Neural cell (in vitro differentiated cells): ENCODE measurements around the gene ZBTB24. TPM values are rescaled to one million over a fixed set of nuclear protein-coding genes. Genes with fewer than 3 reads are reported as not detected.

ENCODE experiments used
- H2AFZ ChIP-seq: fragments of 200-600, 300-800 bp; sonication (generic), shearing (Covaris generic); 2 replicates; pipeline ENCODE4 v1.6.0; 2014; ENCODE audit warnings: low read depth, mild to moderate bottlenecking, antibody characterized with exemption, low read length, moderate library complexity
- H3F3A ChIP-seq: fragments of 200-600 bp; shearing (Covaris generic); 2 replicates; pipeline ENCODE4 v1.6.1; 2016; ENCODE audit warnings: mild to moderate bottlenecking, moderate library complexity, mixed read lengths, antibody characterized with exemption, low read length; ENCODE audit not compliant: insufficient read depth, poor library complexity, severe bottlenecking
- H3K27ac ChIP-seq: fragments of 200-600, 300-800 bp; sonication (generic), shearing (Covaris generic); 2 replicates; pipeline ENCODE4 v1.5.1; 2014; ENCODE audit warnings: mild to moderate bottlenecking, low read length, moderate library complexity
- H3K27me3 ChIP-seq: fragments of 300-800, 200-600 bp; sonication (generic), shearing (Covaris generic); 2 replicates; pipeline ENCODE4 v1.6.0; 2014; ENCODE audit warnings: mild to moderate bottlenecking, low read depth, low read length, moderate library complexity; ENCODE audit not compliant: insufficient read depth
- H3K36me3 ChIP-seq: fragments of 300-800, 200-600 bp; sonication (generic), shearing (Covaris generic); 2 replicates; pipeline ENCODE4 v1.5.1; 2014; ENCODE audit warnings: mild to moderate bottlenecking, antibody characterized with exemption, low read length, moderate library complexity; ENCODE audit not compliant: insufficient read depth
- H3K4me2 ChIP-seq: fragments of 300-800, 200-600 bp; sonication (generic), shearing (Covaris generic); 2 replicates; pipeline ENCODE4 v1.6.0; 2014; ENCODE audit warnings: mild to moderate bottlenecking, low read length
- H3K4me3 ChIP-seq: fragments of 300-800, 200-600 bp; sonication (generic), shearing (Covaris generic); 2 replicates; pipeline ENCODE4 v1.5.1; 2014; ENCODE audit warnings: mild to moderate bottlenecking, low read length, moderate library complexity
- H3K79me2 ChIP-seq: fragments of 200-600 bp; shearing (Covaris generic); replicated peaks from 2 replicates; pipeline ENCODE4 v1.6.0; 2014; ENCODE audit warnings: mild to moderate bottlenecking, low read length, moderate library complexity; ENCODE audit not compliant: insufficient read depth
- H3K9ac ChIP-seq: fragments of 300-800, 200-600 bp; sonication (generic), shearing (Covaris generic); 2 replicates; pipeline ENCODE4 v1.6.1; 2016; ENCODE audit warnings: mild to moderate bottlenecking, low read length, mixed read lengths
- H3K9me2 ChIP-seq: fragments of 200-600 bp; shearing (Covaris generic); 2 replicates; pipeline ENCODE4 v1.6.1; 2016; ENCODE audit warnings: mild to moderate bottlenecking, low read length, mixed read lengths; ENCODE audit not compliant: insufficient read depth
- H3K9me3 ChIP-seq: fragments of 200-600, 300-800 bp; sonication (generic), shearing (Covaris generic); 2 replicates; pipeline ENCODE4 v1.6.1; 2016; ENCODE audit warnings: mild to moderate bottlenecking, mixed run types, low read length, moderate library complexity, mixed read lengths
- H4K20me1 ChIP-seq: fragments of 200-600 bp; shearing (Covaris generic); 2 replicates; pipeline ENCODE4 v1.6.1; 2016; ENCODE audit warnings: mild to moderate bottlenecking, mixed run types; ENCODE audit not compliant: insufficient read depth
- EP300 ChIP-seq: fragments of 450-650 bp; conservative IDR thresholded peaks from 2 replicates; pipeline ENCODE4 v1.6.1; 2014; ENCODE audit warnings: antibody characterized with exemption, mild to moderate bottlenecking, moderate library complexity; ENCODE audit not compliant: poor library complexity, severe bottlenecking
- EZH2 ChIP-seq: fragments of 200-600, 300-800 bp; shearing (Covaris generic), sonication (generic); IDR thresholded peaks from 2 replicates; pipeline ENCODE4 v1.6.1; 2014; ENCODE audit warnings: antibody characterized with exemption, low read length, borderline replicate concordance, mild to moderate bottlenecking; ENCODE audit not compliant: insufficient read depth, poor library complexity, severe bottlenecking
- MXI1 ChIP-seq: fragments of 450-650 bp; conservative IDR thresholded peaks from 2 replicates; pipeline ENCODE4 v1.6.1; 2014; ENCODE audit warnings: antibody characterized with exemption, mild to moderate bottlenecking; ENCODE audit not compliant: poor library complexity, severe bottlenecking
- POLR2AphosphoS5 ChIP-seq: IDR thresholded peaks from 2 replicates; pipeline ENCODE4 v1.6.1; 2012
- RAD21 ChIP-seq: fragments of 450-650 bp; conservative IDR thresholded peaks from 2 replicates; pipeline ENCODE4 v1.6.1; 2014; ENCODE audit warnings: antibody characterized with exemption, mild to moderate bottlenecking, moderate library complexity
- SMC3 ChIP-seq: fragments of 450-650 bp; conservative IDR thresholded peaks from 2 replicates; pipeline ENCODE4 v1.6.1; 2014; ENCODE audit warnings: antibody characterized with exemption, mild to moderate bottlenecking, moderate library complexity; ENCODE audit not compliant: poor library complexity
- TAF1 ChIP-seq: IDR thresholded peaks from 2 replicates; pipeline ENCODE4 v1.6.1; 2012; ENCODE audit warnings: low read depth
- polyA plus RNA-seq: library from polyadenylated mRNA; depleted of rRNA; stranded (reverse); fragments of >200 nt; gene quantifications from 2 replicates; pipeline ENCODE4 v1.2.3, GENCODE V29; 2014
- TF ChIP-seq, protein P1 (sequence below): fragments of 450-650 bp; IDR thresholded peaks from 2 replicates; pipeline ENCODE4 v1.5.1; 2014; ENCODE audit warnings: antibody characterized with exemption, mild to moderate bottlenecking, moderate library complexity; ENCODE audit not compliant: poor library complexity, severe bottlenecking
- TF ChIP-seq, protein P2 (sequence below): IDR thresholded peaks from 2 replicates; pipeline ENCODE4 v1.6.1; 2012; ENCODE audit warnings: borderline replicate concordance

Gene ZBTB24
- polyA plus RNA-seq, 1 donor from 2014 or later: 6.0 TPM

DNA sequence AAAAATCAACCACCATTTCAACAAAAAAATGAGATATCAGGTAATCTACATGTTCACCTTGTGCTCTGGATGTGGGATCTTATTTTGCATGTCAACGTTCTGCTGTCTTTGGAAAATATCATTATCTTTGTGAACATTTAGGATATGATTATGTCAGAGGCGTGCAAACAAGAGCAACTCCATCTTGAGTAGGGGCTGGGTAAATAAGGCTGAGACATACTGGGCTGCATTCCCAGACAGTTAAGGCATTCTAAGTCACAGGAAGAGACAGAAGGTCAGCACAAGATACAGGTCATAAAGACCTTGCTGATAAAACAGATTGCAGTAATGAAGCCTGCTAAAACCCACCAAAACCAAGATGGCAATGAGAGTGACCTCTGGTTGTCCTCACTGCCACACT lies 28.8 kb upstream of the ZBTB24 start:
- no peaks in the 10 kb centered on the region for H3K79me2 ChIP-seq
- H3K27me3 ChIP-seq: no peaks in the 10 kb centered on the region
- H3K9me2 ChIP-seq: no peaks in the 10 kb centered on the region
- no peak overlapping the region for H3K4me3 ChIP-seq
- H3F3A ChIP-seq: no peaks in the 10 kb centered on the region
- no peaks in the 10 kb centered on the region for H4K20me1 ChIP-seq
- no peak for TF ChIP-seq TAF1
- TF ChIP-seq, protein P1, sequence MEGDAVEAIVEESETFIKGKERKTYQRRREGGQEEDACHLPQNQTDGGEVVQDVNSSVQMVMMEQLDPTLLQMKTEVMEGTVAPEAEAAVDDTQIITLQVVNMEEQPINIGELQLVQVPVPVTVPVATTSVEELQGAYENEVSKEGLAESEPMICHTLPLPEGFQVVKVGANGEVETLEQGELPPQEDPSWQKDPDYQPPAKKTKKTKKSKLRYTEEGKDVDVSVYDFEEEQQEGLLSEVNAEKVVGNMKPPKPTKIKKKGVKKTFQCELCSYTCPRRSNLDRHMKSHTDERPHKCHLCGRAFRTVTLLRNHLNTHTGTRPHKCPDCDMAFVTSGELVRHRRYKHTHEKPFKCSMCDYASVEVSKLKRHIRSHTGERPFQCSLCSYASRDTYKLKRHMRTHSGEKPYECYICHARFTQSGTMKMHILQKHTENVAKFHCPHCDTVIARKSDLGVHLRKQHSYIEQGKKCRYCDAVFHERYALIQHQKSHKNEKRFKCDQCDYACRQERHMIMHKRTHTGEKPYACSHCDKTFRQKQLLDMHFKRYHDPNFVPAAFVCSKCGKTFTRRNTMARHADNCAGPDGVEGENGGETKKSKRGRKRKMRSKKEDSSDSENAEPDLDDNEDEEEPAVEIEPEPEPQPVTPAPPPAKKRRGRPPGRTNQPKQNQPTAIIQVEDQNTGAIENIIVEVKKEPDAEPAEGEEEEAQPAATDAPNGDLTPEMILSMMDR: no peak
- no peak for TF ChIP-seq EZH2
- no peak for TF ChIP-seq SMC3
- TF ChIP-seq, protein P2, sequence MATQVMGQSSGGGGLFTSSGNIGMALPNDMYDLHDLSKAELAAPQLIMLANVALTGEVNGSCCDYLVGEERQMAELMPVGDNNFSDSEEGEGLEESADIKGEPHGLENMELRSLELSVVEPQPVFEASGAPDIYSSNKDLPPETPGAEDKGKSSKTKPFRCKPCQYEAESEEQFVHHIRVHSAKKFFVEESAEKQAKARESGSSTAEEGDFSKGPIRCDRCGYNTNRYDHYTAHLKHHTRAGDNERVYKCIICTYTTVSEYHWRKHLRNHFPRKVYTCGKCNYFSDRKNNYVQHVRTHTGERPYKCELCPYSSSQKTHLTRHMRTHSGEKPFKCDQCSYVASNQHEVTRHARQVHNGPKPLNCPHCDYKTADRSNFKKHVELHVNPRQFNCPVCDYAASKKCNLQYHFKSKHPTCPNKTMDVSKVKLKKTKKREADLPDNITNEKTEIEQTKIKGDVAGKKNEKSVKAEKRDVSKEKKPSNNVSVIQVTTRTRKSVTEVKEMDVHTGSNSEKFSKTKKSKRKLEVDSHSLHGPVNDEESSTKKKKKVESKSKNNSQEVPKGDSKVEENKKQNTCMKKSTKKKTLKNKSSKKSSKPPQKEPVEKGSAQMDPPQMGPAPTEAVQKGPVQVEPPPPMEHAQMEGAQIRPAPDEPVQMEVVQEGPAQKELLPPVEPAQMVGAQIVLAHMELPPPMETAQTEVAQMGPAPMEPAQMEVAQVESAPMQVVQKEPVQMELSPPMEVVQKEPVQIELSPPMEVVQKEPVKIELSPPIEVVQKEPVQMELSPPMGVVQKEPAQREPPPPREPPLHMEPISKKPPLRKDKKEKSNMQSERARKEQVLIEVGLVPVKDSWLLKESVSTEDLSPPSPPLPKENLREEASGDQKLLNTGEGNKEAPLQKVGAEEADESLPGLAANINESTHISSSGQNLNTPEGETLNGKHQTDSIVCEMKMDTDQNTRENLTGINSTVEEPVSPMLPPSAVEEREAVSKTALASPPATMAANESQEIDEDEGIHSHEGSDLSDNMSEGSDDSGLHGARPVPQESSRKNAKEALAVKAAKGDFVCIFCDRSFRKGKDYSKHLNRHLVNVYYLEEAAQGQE: no peak
- TF ChIP-seq EP300: no peak
- TF ChIP-seq MXI1: no peak
- TF ChIP-seq RAD21: no peak
- TF ChIP-seq POLR2AphosphoS5: no peak
- no peaks in the 10 kb centered on the region for H3K9me3 ChIP-seq
- H2AFZ ChIP-seq: no peak overlapping the region
- H3K9ac ChIP-seq: no peak overlapping the region
- H3K27ac ChIP-seq: no peak overlapping the region
- no peaks in the 10 kb centered on the region for H3K36me3 ChIP-seq
- H3K4me2 ChIP-seq: no peak overlapping the region

DNA sequence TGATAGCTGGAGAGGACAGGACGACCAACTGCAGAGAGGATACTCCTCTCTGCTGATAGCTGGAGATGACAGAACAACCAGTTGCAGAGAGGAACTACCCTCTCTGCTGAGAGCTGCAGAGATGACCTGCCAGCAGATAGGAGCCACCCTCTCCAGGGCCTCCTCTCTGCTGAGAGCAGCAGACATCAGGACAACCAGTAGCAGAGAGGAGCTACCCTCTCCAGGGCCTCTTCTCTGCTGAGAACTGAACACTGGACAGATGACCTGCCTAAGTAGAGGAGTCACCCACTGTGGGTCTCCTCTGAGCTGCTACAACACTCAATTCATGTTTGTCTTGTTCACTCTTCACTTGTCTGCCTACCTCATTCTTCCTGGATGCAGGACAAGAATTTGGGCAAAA lies 27.3 kb upstream of the ZBTB24 start:
- TF ChIP-seq MXI1 (no peak), RAD21 (no peak), EZH2 (no peak), SMC3 (no peak), TAF1 (no peak)
- no peaks in the 10 kb centered on the region for H3K36me3 ChIP-seq

More for the DNA sequence above, 27.3 kb upstream of the ZBTB24 start:
- Histone ChIP-seq H3K79me2 (no peaks in the 10 kb centered on the region), H3K27ac (no peak overlapping the region), H2AFZ (no peak overlapping the region), H3F3A (no peaks in the 10 kb centered on the region), H4K20me1 (no peaks in the 10 kb centered on the region), H3K9ac (no peak overlapping the region), H3K27me3 (no peaks in the 10 kb centered on the region), H3K9me3 (no peaks in the 10 kb centered on the region), H3K4me3 (no peak overlapping the region), H3K4me2 (no peak overlapping the region), H3K9me2 (no peaks in the 10 kb centered on the region)
